HFF-Myc (cell line): ENCODE data around the gene IFNL1.

Experiments
- DNase-seq: peaks from one replicate; pipeline ENCODE4 v3.0.0-alpha.2; 2011; ENCODE audit warnings: low read depth; ENCODE audit errors: extremely low read depth
- H3K4me3 ChIP-seq: replicated peaks from 2 replicates; pipeline ENCODE4 v1.5.1; 2011; ENCODE audit warnings: low read depth, mild to moderate bottlenecking, control low read depth, low read length
- CTCF ChIP-seq: IDR thresholded peaks from 2 replicates; pipeline ENCODE4 v1.5.1; 2012; ENCODE audit warnings: mild to moderate bottlenecking, low read depth, low read length, control low read depth; ENCODE audit errors: missing control alignments

Gene IFNL1

GRCh38 chr19:39342647-39343305 is 46.6 kb downstream of the IFNL1 start:
- no peak for TF ChIP-seq CTCF
- peak overlapping the region; percentile 89 for H3K4me3 ChIP-seq
- DNase-seq: no peak

GRCh38 chr19:39345956-39346355 is 49.7 kb downstream of the IFNL1 start:
- DNase-seq: no peak

GRCh38 chr19:39347332-39348164 is 51.3 kb downstream of the IFNL1 start:
- DNase-seq: no peak
- TF ChIP-seq CTCF: no peak
- H3K4me3 ChIP-seq: no peak overlapping the region

More at GRCh38 chr19:39345956-39346355, 49.7 kb downstream of the IFNL1 start:
- peak; percentile 7 for TF ChIP-seq CTCF
- no peak overlapping the region for H3K4me3 ChIP-seq
